GM15510 (cell line): ENCODE results near the gene AGAP1.

Experiments
- POLR2A ChIP-seq: IDR thresholded peaks from 3 replicates; pipeline ENCODE4 v1.6.1; 2011; ENCODE audit warnings: borderline replicate concordance; ENCODE audit not compliant: insufficient read length; ENCODE audit errors: extremely low read depth

Gene AGAP1

GRCh38 chr2:235811446-235812184, 317.8 kb downstream of the AGAP1 start:
- no peak for TF ChIP-seq POLR2A

GRCh38 chr2:235812185-235812665, 318.4 kb downstream of the AGAP1 start:
- no peak for TF ChIP-seq POLR2A

- TF ChIP-seq POLR2A: no peak
These were observed 319.6 kb downstream of the AGAP1 start for GRCh38 chr2:235813398-235813797.

- TF ChIP-seq POLR2A: no peak
These were observed 326.7 kb downstream of the AGAP1 start for GRCh38 chr2:235820571-235820970.

- TF ChIP-seq POLR2A: no peak
These were observed 330.5 kb downstream of the AGAP1 start for GRCh38 chr2:235824331-235824730.

GRCh38 chr2:235825946-235826345, 332.1 kb downstream of the AGAP1 start:
- no peak for TF ChIP-seq POLR2A

GRCh38 chr2:235826826-235827225, 333.0 kb downstream of the AGAP1 start:
- TF ChIP-seq POLR2A: no peak

GRCh38 chr2:235827585-235827992, 333.7 kb downstream of the AGAP1 start:
- no peak for TF ChIP-seq POLR2A

GRCh38 chr2:235829726-235830125, 335.9 kb downstream of the AGAP1 start:
- no peak for TF ChIP-seq POLR2A

- no peak for TF ChIP-seq POLR2A
These were observed 337.9 kb downstream of the AGAP1 start for GRCh38 chr2:235831755-235832154.

- no peak for TF ChIP-seq POLR2A
These were observed 339.1 kb downstream of the AGAP1 start for GRCh38 chr2:235832941-235833340.

GRCh38 chr2:235833971-235834620, 340.3 kb downstream of the AGAP1 start:
- no peak for TF ChIP-seq POLR2A

- no peak for TF ChIP-seq POLR2A
These were observed 340.9 kb downstream of the AGAP1 start for GRCh38 chr2:235834781-235835180.

- TF ChIP-seq POLR2A: no peak
These were observed 342.0 kb downstream of the AGAP1 start for GRCh38 chr2:235835810-235836209.

- TF ChIP-seq POLR2A: no peak
These were observed 342.7 kb downstream of the AGAP1 start for GRCh38 chr2:235836491-235836911.

GRCh38 chr2:235839226-235839625, 345.4 kb downstream of the AGAP1 start:
- no peak for TF ChIP-seq POLR2A
